Retinal pigment epithelial cell (primary cell): Measurements from ENCODE around the gene MAP3K10.

Source experiments
- DNase-seq: peaks from one replicate; pipeline ENCODE4 v3.0.0-alpha.2; 2010; ENCODE audit warnings: low read depth
- H3K4me3 ChIP-seq: 2 replicates; pipeline ENCODE4 v1.5.1; 2011; ENCODE audit warnings: mild to moderate bottlenecking, low read length, control low read depth, moderate library complexity
- TF ChIP-seq, protein P1 (sequence below): conservative IDR thresholded peaks from 2 replicates; pipeline ENCODE4 v1.5.1; 2011; ENCODE audit warnings: low read depth, low read length, control low read depth, inconsistent platforms

Gene MAP3K10

DNA sequence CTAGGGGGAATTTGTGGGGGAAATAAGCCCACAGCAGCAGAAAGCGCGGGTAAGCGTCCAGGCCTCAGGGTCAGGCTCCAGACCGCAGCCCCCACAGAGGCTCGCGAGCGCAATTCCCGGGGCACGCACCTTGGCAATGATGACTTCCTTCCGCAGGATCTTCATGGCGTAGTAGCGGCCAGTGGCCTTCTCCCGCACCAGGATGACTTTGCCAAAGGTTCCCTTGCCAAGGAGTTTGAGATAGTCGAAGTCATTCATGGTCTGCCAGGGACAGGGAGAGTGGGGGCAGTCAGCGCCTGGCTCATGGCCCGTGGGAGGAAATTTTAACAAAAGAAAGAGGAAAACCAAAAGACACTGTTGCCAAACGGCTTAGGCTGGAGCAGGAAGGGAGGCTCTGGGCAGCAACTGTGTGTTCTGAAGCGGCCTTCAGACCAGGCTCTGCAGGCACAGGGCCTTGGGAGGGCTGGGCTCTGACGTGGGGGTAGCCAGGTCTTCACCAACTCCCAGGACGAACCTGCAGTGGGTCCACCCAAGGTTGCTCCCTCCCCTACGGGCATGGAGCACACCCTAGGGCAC is 50.7 kb downstream of the MAP3K10 start:
- TF ChIP-seq, protein P1, sequence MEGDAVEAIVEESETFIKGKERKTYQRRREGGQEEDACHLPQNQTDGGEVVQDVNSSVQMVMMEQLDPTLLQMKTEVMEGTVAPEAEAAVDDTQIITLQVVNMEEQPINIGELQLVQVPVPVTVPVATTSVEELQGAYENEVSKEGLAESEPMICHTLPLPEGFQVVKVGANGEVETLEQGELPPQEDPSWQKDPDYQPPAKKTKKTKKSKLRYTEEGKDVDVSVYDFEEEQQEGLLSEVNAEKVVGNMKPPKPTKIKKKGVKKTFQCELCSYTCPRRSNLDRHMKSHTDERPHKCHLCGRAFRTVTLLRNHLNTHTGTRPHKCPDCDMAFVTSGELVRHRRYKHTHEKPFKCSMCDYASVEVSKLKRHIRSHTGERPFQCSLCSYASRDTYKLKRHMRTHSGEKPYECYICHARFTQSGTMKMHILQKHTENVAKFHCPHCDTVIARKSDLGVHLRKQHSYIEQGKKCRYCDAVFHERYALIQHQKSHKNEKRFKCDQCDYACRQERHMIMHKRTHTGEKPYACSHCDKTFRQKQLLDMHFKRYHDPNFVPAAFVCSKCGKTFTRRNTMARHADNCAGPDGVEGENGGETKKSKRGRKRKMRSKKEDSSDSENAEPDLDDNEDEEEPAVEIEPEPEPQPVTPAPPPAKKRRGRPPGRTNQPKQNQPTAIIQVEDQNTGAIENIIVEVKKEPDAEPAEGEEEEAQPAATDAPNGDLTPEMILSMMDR: no peak
- DNase-seq: no peak
- H3K4me3 ChIP-seq: no peak overlapping the region

DNA sequence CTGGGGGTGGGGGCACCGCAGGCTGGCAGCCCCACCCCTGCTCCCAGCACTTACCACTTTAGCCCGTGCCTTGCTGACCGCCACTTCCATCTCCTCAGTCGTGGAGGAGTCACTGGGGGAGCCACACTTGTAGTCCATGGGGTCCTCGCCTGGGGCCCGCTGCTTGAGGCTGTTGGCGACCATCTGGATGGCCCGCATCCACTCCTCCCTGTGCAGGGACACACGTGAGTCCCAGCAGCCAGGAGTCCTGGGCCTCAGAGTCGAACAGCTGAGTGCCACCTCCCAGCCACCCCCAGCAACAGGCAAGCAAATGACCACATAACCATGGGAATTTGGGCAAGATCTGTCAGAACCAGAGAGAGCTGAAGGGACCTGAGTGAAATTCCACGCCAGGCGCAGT is 51.3 kb downstream of the MAP3K10 start:
- H3K4me3 ChIP-seq: no peak overlapping the region
- TF ChIP-seq, protein P1: no peak
- no peak for DNase-seq

DNA sequence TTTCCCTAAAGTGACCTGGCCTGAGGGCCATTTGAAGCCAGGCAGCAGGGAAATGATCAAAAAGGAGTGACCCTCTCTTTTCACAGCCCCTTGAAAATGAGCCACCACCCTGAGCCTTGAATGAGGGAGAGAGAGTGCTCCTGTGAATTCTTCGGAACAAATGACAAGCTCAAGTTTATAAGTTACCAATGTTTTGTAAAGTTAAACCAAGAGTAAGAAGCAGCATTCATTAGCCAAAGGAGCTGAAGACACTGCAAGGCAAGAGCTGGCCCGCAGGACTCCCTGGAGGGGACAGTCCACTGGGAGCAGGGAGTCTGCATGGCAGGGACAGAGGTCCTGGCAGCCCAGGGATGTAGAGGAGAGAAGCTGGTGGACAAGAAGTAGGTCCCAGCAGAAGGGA is 52.0 kb downstream of the MAP3K10 start:
- TF ChIP-seq, protein P1: no peak

DNA sequence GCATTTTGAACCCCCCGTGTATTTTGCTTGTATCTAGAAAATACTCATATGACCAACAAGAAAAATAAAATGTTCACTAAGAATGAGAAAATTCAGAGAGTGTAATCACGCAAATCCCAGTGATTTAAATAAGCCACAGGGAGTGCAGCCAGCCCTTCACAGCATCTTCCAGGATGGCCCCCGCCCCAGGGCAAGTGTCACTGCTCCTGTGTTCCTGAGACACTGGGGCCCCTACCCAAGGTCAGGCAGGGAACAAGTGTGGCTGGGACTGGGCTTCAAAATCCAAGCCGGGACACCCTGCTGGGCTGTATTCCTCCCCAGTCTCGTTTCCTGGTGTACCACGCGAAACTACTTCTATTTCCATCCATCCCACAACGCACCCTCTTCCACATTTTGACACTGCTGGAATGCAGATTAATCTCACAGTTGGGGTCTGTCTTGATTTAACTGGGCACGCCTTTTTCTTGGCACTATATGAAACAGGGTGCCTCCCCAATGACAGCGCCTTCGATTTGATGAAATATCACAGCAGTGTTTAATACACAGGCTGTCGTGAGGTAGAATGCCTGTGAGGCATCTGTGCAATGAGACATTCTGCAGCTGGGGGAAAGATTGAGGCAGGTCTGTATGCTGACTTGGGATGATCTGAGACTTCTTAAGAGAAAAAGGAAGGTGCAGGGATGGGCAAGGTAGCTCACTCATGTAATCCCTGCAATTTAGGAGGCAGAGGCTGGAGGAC is 53.5 kb downstream of the MAP3K10 start:
- no peak for DNase-seq
- TF ChIP-seq, protein P1: no peak
- no peak overlapping the region for H3K4me3 ChIP-seq

More for the DNA sequence above, 52.0 kb downstream of the MAP3K10 start:
- no peak overlapping the region for H3K4me3 ChIP-seq
- DNase-seq: no peak

DNA sequence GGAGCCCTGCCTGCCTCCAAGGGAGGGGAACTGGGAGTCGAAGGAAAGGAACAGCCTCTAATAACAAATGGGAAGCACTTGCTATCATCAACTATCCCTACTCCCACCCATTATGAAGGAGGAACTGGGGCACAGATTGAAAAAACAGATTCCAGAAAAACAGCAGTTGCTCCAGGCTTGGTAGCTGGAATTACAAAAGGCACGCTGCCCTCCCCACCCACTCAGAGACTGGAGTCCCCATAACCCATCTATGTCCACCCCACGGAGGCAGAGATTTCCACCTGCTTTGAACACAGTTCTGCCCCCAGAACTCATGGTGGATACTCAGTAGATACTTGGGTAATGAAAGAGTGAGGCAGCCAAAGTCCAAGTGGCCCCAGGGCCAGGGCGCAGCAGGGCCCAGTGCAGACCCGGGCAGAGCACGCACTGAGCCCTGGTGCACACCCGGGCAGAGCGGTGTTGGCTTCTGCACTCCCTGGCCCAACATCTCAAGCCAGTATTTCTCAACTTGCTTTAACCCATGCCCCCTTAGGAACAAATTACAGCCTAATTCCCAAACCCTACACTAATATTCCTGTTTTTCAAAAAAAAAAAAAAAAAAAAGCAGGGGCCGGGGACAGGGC is 54.4 kb downstream of the MAP3K10 start:
- TF ChIP-seq, protein P1: no peak
- DNase-seq: no peak
- no peak overlapping the region for H3K4me3 ChIP-seq

DNA sequence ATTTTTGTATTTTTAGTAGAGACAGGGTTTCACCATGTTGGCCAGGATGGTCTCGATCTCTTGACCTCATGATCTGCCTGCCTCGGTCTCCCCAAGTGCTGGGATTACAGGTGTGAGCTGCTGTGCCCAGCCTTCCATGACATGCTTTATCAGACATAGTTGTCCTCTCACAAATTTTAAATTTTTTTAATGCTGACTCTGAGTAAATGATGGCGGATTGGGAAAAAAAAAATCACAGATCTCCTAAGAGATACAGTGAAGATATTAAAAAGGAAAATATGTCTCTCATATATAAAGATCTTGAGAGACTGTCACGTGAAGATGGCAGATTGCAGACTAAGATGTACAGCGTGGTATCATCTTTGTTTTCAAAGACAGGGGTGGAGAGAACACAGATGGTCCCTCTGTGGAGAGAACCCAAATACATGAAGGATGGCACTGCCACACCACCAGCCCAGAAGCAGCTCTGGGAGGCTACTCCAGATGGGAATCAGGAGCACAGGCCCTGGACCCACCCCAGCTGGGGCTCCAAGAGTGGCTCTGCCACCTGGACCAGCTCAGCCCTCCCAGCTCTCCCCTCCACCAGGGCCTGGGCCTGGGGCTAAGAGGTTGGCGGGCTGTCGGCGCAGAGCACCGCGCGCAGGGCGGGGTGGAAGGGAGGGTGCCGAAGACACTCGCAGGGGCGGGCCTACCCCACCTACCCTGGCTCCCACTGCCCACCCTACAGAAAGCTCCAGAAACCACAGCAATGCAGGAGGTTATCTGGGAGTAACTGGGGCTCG is 55.3 kb downstream of the MAP3K10 start:
- no peak for DNase-seq
- TF ChIP-seq, protein P1: no peak
- H3K4me3 ChIP-seq: no peak overlapping the region
